Endothelial cell of umbilical vein (primary cell): ENCODE results near the gene SYT17. TPM values are rescaled to one million over a fixed set of nuclear protein-coding genes. Genes with fewer than 3 reads are reported as not detected.

Source experiments
- BruUV-seq: library from RNA; stranded (reverse); fragments of 400-500 nt; replicated peaks from 2 replicates; lab custom pipeline; 2021; lab: Mats Ljungman, UMichigan
- CTCF ChIA-PET: fragments of 300-600, 350-600 bp; sonication (Branson Sonifier 250); formaldehyde crosslinking; loops from one replicate; lab custom pipeline; 2021; ENCODE audit warnings: antibody characterized with exemption, inconsistent platforms; lab: Charles Lee
- POLR2A ChIA-PET: fragments of 300-600, 350-600 bp; sonication (Branson Sonifier 250); formaldehyde crosslinking; loops from one replicate; lab custom pipeline; 2021; ENCODE audit warnings: antibody characterized with exemption, inconsistent platforms; lab: Charles Lee
- DNase-seq: peaks from one replicate; pipeline ENCODE4 v3.0.0-alpha.2; 2011; ENCODE audit warnings: low read depth, low spot score
- FAIRE-seq: peaks from 2 replicates; lab custom pipeline; 2011; peaks lifted over from hg19 to GRCh38; lab: Jason Lieb, UNC
- H2AFZ ChIP-seq: 2 replicates; pipeline ENCODE4 v1.6.0; 2012; ENCODE audit warnings: low read depth, low read length, control low read depth, inconsistent platforms
- H3K27ac ChIP-seq: 2 replicates; pipeline ENCODE4 v1.5.1; 2011; ENCODE audit warnings: low read depth, mild to moderate bottlenecking, control low read depth, low read length, moderate library complexity; ENCODE audit not compliant: insufficient read depth
- H3K27me3 ChIP-seq, 2 experiments: 2 replicates each; pipeline versions ENCODE4 v1.6.0 to v1.6.1; 2011; ENCODE audit warnings: low read length in 2 of 2, mixed read lengths in 1 of 2; ENCODE audit not compliant: control insufficient read depth in 2 of 2, insufficient read depth in 2 of 2
- H3K36me3 ChIP-seq, 2 experiments: 2 replicates in 1 of 2; 3 replicates in 1 of 2; pipeline ENCODE4 v1.5.1; 2011; ENCODE audit warnings: low read length in 2 of 2, mild to moderate bottlenecking in 1 of 2, moderate library complexity in 1 of 2; ENCODE audit not compliant: control insufficient read depth in 2 of 2, insufficient read depth in 2 of 2; ENCODE audit errors: extremely low read depth in 1 of 2
- H3K4me1 ChIP-seq: 3 replicates; pipeline ENCODE4 v1.5.1; 2011; ENCODE audit warnings: mild to moderate bottlenecking, low read length; ENCODE audit not compliant: control insufficient read depth, insufficient read depth; ENCODE audit errors: extremely low read depth
- H3K4me2 ChIP-seq: 2 replicates; pipeline ENCODE4 v1.6.1; 2011; ENCODE audit warnings: low read length, control low read depth, mixed read lengths; ENCODE audit not compliant: insufficient read depth
- H3K4me3 ChIP-seq, 3 experiments: fragments of 200-600 bp in 1 of 3; sonication (generic), shearing (Covaris generic) in 1 of 3; replicated peaks in 1 of 3; 2 replicates each; pipeline ENCODE4 v1.5.1; 2011 to 2016; ENCODE audit warnings: control low read depth in 3 of 3, low read length in 3 of 3, mild to moderate bottlenecking in 2 of 3, inconsistent platforms in 1 of 3, low read depth in 1 of 3, moderate library complexity in 1 of 3; ENCODE audit not compliant: insufficient read depth in 1 of 3
- H3K79me2 ChIP-seq: 2 replicates; pipeline ENCODE4 v1.6.0; 2012; ENCODE audit warnings: low read length, inconsistent platforms; ENCODE audit not compliant: control insufficient read depth, insufficient read depth
- H3K9ac ChIP-seq: replicated peaks from 2 replicates; pipeline ENCODE3; 2011; ENCODE audit warnings: low read length, control low read depth; ENCODE audit not compliant: insufficient read depth; ENCODE audit errors: extremely low read depth
- H3K9me1 ChIP-seq: replicated peaks from 3 replicates; pipeline ENCODE4 v1.6.0; 2011; ENCODE audit warnings: mild to moderate bottlenecking, low read length; ENCODE audit not compliant: control insufficient read depth, insufficient read depth; ENCODE audit errors: extremely low read depth
- H3K9me3 ChIP-seq: replicated peaks from 2 replicates; pipeline ENCODE4 v1.5.1; 2012; ENCODE audit warnings: low read length, inconsistent platforms; ENCODE audit not compliant: control insufficient read depth, insufficient read depth
- H4K20me1 ChIP-seq: replicated peaks from 2 replicates; pipeline ENCODE3; 2011; ENCODE audit warnings: mild to moderate bottlenecking, low read length; ENCODE audit not compliant: control insufficient read depth, insufficient read depth; ENCODE audit errors: extremely low read depth
- EZH2 ChIP-seq: IDR thresholded peaks from 2 replicates; pipeline ENCODE4 v1.6.1; 2012; ENCODE audit warnings: borderline replicate concordance, low read depth, mild to moderate bottlenecking, moderate library complexity, low read length, inconsistent platforms; ENCODE audit not compliant: severe bottlenecking
- FOS ChIP-seq: IDR thresholded peaks from 2 replicates; pipeline ENCODE4 v1.6.1; 2011; ENCODE audit warnings: mild to moderate bottlenecking, low read length, moderate library complexity, borderline replicate concordance; ENCODE audit not compliant: insufficient read depth
- GATA2 ChIP-seq: IDR thresholded peaks from 2 replicates; pipeline ENCODE4 v1.7.0; 2011; ENCODE audit warnings: low read depth, mild to moderate bottlenecking, moderate library complexity, mixed read lengths, low read length; ENCODE audit not compliant: insufficient read length, insufficient read depth
- JUN ChIP-seq: IDR thresholded peaks from 2 replicates; pipeline ENCODE4 v1.6.1; 2011; ENCODE audit warnings: borderline replicate concordance, low read depth; ENCODE audit not compliant: insufficient read length, insufficient read depth
- MYC ChIP-seq: IDR thresholded peaks from one replicate; pipeline ENCODE4 v1.6.1; 2011; ENCODE audit warnings: mild to moderate bottlenecking, low read depth, low read length
- POLR2A ChIP-seq: IDR thresholded peaks from 2 replicates; pipeline ENCODE4 v1.6.1; 2012; ENCODE audit warnings: low read depth, mild to moderate bottlenecking, control low read depth, low read length
- POLR2AphosphoS5 ChIP-seq: IDR thresholded peaks from 2 replicates; pipeline ENCODE4 v1.6.1; 2012; ENCODE audit warnings: low read depth, mild to moderate bottlenecking, control low read depth, low read length, moderate library complexity; ENCODE audit not compliant: insufficient read depth
- dilution Hi-C: fragments of 300-500 bp; cut with MboI; formaldehyde crosslinking; loops from one replicate; pipeline ENCODE4 v1.15.0; 2019; ENCODE audit warnings: low sequenced_read_pairs; ENCODE audit not compliant: extremely low pct_ligation_motif_present
- intact Hi-C: fragments of 100-400 bp; cut with micrococcal nuclease; formaldehyde crosslinking; loops from one replicate; pipeline ENCODE4 v1.10.0; 2022
- polyA plus RNA-seq, 4 experiments: library from polyadenylated mRNA; depleted of rRNA in 3 of 4; stranded (reverse) in 3 of 4; unstranded in 1 of 4; fragments of >200 nt; gene quantifications; 2 replicates each; pipeline versions ENCODE4 v1.2.1 to v1.2.3, GENCODE V29; 2011 to 2012; ENCODE audit warnings: missing spikeins in 1 of 4
- total RNA-seq: library from RNA; stranded (reverse); gene quantifications from 2 replicates; pipeline ENCODE4 v1.2.3, GENCODE V29; 2021
- TF ChIP-seq, protein P1 (sequence below), 2 donors: IDR thresholded peaks; 1 replicate in 1 of 2; 2 replicates in 1 of 2; pipeline ENCODE4 v1.5.1; 2011; ENCODE audit warnings: low read length in 2 of 2, mild to moderate bottlenecking in 2 of 2, moderate library complexity in 2 of 2, control low read depth in 1 of 2, inconsistent platforms in 1 of 2, low read depth in 1 of 2; ENCODE audit not compliant: insufficient read depth in 1 of 2; ENCODE audit errors: extremely low read depth in 1 of 2
- TF ChIP-seq, protein P2 (sequence below): IDR thresholded peaks from 2 replicates; pipeline ENCODE4 v1.6.1; 2011; ENCODE audit not compliant: insufficient read depth, insufficient read length

SYT17 gene
- total and polyA plus RNA-seq, 2 donors (not counting 3 experiments of a cell fraction or from before 2014, with no cell fraction given) = 1.9 to 4.2 TPM

DNA sequence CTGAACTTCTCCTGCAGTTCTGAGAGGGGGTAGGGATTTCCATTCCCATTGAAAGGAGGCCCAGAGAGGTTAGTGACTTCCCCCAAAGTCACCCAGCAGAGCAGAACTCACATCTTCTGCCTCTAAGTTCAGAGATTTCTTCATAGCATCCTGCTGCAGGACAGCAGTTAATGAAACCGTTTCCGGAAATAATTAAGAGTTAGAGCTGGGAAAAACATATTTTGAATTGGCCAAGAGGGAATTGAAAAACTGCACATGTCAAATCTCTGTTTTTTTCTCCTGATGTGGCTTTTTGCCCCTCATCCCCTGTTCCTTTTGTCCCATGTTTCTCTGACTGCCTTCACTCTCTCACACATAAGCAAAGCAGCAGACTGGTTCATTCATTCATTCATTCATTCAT is 27.6 kb upstream of the SYT17 start:
- Histone ChIP-seq H3K4me2 (no peak overlapping the region), H3K9me3 (no peaks in the 10 kb centered on the region), H2AFZ (no peak overlapping the region), H3K27me3 (peaks cover 4 to 8% of the 10 kb centered on the region in 2 experiments), H3K4me1 (peaks cover 4% of the 10 kb centered on the region), H3K36me3 (no peaks in the 10 kb centered on the region), H3K79me2 (no peaks in the 10 kb centered on the region), H4K20me1 (no peaks in the 10 kb centered on the region), H3K9me1 (no peaks in the 10 kb centered on the region), H3K4me3 (no peak overlapping the region), H3K27ac (no peak overlapping the region), H3K9ac (no peak overlapping the region)
- ChIA-PET CTCF (interaction anchor here (1.5 to 4.2 kb wide), 2 partner anchors 9 to 38 kb away, joined by 5 to 19 read pairs; no protein-coding TSS in a partner anchor), POLR2A (no interaction called here)
- BruUV-seq = no TSS peak
- intact Hi-C loops = no loop called here
- dilution Hi-C loops = no loop called here
- FAIRE-seq (no peak), DNase-seq (no peak)
- no peak for TF ChIP-seq POLR2AphosphoS5

DNA sequence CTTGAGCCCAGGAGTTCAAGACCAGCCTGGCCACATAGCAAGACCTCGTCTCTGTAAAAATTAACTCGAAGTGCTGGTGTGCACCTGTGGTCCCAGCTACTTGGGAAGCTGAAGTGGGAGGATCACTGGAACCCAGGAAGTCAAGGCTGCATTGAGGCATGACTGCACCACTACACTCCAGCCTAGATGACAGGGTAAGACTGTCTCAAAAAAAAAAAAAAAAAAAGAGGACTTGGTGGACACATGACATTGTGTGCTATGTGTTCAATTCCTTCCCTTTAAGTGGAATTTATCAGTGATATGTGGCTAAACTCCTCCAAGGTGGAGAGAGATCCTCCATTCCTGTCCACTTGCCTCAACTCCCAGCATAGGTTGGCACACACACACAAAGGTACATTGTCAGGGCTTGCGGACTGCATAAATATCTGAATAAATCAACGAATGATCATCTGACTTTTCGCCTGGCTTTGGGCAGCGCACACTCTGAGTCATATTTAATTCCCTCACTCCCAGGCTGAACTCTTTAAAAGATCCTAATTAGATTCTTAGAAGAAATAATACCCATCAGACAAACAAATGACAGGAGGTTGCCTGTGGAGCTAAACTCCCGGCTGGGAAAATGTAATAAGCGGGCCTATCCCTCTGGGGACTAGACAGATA is 25.0 kb upstream of the SYT17 start:
- no peak overlapping the region for H3K4me2 ChIP-seq
- no peaks in the 10 kb centered on the region for H4K20me1 ChIP-seq
- dilution Hi-C loops = no loop called here

More for the DNA sequence above, 25.0 kb upstream of the SYT17 start:
- H3K36me3 ChIP-seq = no peaks in the 10 kb centered on the region
- intact Hi-C loops = no loop called here
- no peak for DNase-seq
- H3K9ac ChIP-seq = no peak overlapping the region
- no peak overlapping the region for H3K27ac ChIP-seq
- peaks cover 4 to 12% of the 10 kb centered on the region in 2 experiments for H3K27me3 ChIP-seq
- H3K9me1 ChIP-seq = no peaks in the 10 kb centered on the region
- CTCF ChIA-PET = interaction anchor here (1.1 to 1.6 kb wide), 2 partner anchors 24 to 37 kb away, joined by 3 to 6 read pairs; no protein-coding TSS in a partner anchor
- no TSS peak for BruUV-seq
- H2AFZ ChIP-seq = no peak overlapping the region
- H3K9me3 ChIP-seq = no peaks in the 10 kb centered on the region
- POLR2A ChIA-PET = no interaction called here
- H3K4me3 ChIP-seq = no peak overlapping the region
- TF ChIP-seq, protein P1, sequence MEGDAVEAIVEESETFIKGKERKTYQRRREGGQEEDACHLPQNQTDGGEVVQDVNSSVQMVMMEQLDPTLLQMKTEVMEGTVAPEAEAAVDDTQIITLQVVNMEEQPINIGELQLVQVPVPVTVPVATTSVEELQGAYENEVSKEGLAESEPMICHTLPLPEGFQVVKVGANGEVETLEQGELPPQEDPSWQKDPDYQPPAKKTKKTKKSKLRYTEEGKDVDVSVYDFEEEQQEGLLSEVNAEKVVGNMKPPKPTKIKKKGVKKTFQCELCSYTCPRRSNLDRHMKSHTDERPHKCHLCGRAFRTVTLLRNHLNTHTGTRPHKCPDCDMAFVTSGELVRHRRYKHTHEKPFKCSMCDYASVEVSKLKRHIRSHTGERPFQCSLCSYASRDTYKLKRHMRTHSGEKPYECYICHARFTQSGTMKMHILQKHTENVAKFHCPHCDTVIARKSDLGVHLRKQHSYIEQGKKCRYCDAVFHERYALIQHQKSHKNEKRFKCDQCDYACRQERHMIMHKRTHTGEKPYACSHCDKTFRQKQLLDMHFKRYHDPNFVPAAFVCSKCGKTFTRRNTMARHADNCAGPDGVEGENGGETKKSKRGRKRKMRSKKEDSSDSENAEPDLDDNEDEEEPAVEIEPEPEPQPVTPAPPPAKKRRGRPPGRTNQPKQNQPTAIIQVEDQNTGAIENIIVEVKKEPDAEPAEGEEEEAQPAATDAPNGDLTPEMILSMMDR (IDR thresholded peaks at IDR 0.05; ENCODE audit: extremely low read depth in 1 of 2, insufficient read depth in 1 of 2, low read depth in 1 of 2, low read length in 2 of 2) = no peak
- no peak for TF ChIP-seq GATA2
- no peak for TF ChIP-seq POLR2A
- no peak for TF ChIP-seq EZH2
- TF ChIP-seq JUN = no peak
- no peak for TF ChIP-seq POLR2AphosphoS5
- no peak for TF ChIP-seq MYC
- TF ChIP-seq, protein P2, sequence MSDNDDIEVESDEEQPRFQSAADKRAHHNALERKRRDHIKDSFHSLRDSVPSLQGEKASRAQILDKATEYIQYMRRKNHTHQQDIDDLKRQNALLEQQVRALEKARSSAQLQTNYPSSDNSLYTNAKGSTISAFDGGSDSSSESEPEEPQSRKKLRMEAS = no peak
- no peak for TF ChIP-seq FOS
- FAIRE-seq = no peak
- H3K4me1 ChIP-seq = peaks cover 4% of the 10 kb centered on the region
- no peaks in the 10 kb centered on the region for H3K79me2 ChIP-seq
